Spleen (tissue), 7 donors: ENCODE measurements around the gene MYLK4.

Experiments
- POLR2A ChIP-seq, 3 donors: fragments of 450-650 bp; IDR thresholded peaks; one replicate each; pipeline ENCODE4 v1.5.1; 2017; ENCODE audit warnings: antibody characterized with exemption in 3 of 3, mild to moderate bottlenecking in 1 of 3
- POLR2AphosphoS5 ChIP-seq, 3 donors: sonication (generic); formaldehyde crosslinking; IDR thresholded peaks; one replicate each; pipeline ENCODE4 v1.5.1; 2017; ENCODE audit warnings: antibody characterized with exemption in 3 of 3
- TF ChIP-seq, protein P1 (sequence below), 11 experiments: fragments of 200-600 bp in 7 of 11; fragments of 450-650 bp in 4 of 11; sonication (generic) in 4 of 11; IDR thresholded peaks in 8 of 11; conservative IDR thresholded peaks in 3 of 11; 1 replicate in 7 of 11; 2 replicates in 4 of 11; pipeline versions ENCODE4 v1.4.0 to v1.8.0; 2016 to 2021; ENCODE audit warnings: antibody characterized with exemption in 11 of 11, inconsistent platforms in 4 of 11, mild to moderate bottlenecking in 1 of 11
- donor health status: DM: no; HTN: no; CAD: no; lungs with moderate emphysema.
- donor health status: DM: no; HTN: no; CAD: no.
- donor health status: DM: no; HTN: no; CAD: no.

DNA sequence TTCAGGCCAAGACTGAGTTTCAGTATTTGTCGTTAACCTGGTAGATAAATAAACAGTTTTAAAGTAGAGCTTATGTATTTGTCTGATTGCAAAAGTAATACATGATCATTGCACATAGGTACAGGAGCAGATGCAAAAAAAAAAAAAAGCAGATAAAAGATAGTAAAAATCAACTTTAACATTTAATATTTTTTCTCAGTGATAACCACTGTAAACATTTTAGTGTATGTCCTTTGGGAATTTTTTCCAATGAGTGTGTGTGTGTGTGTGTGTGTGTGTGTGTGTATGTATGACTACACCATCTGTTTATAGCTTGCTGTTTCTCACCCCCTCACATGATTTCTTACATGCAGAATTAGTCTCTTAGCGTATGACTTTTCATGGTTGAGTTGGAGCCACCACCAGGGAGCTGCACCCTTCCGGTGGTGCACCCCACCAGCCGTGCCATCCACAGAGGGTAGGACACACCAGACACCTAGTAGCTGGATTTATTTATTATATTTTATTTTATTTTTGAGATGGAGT lies 40.8 kb upstream of the MYLK4 start:
- TF ChIP-seq, protein P1, sequence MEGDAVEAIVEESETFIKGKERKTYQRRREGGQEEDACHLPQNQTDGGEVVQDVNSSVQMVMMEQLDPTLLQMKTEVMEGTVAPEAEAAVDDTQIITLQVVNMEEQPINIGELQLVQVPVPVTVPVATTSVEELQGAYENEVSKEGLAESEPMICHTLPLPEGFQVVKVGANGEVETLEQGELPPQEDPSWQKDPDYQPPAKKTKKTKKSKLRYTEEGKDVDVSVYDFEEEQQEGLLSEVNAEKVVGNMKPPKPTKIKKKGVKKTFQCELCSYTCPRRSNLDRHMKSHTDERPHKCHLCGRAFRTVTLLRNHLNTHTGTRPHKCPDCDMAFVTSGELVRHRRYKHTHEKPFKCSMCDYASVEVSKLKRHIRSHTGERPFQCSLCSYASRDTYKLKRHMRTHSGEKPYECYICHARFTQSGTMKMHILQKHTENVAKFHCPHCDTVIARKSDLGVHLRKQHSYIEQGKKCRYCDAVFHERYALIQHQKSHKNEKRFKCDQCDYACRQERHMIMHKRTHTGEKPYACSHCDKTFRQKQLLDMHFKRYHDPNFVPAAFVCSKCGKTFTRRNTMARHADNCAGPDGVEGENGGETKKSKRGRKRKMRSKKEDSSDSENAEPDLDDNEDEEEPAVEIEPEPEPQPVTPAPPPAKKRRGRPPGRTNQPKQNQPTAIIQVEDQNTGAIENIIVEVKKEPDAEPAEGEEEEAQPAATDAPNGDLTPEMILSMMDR (IDR thresholded peaks at IDR 0.05 in 8 of 11, conservative IDR thresholded peaks at IDR 0.05 in 3 of 11), result peak in 1 of 11 experiments; percentile 0
- TF ChIP-seq POLR2A (IDR thresholded peaks at IDR 0.05) (no peak), POLR2AphosphoS5 (IDR thresholded peaks at IDR 0.05) (no peak)
